ENCODE data around the gene MARCHF10. TPM values are rescaled to one million over a fixed set of nuclear protein-coding genes. Genes with fewer than 3 reads are reported as not detected.

MARCHF10 gene
- total RNA-seq, 1 donor from 2014 or later, result not detected

DNA sequence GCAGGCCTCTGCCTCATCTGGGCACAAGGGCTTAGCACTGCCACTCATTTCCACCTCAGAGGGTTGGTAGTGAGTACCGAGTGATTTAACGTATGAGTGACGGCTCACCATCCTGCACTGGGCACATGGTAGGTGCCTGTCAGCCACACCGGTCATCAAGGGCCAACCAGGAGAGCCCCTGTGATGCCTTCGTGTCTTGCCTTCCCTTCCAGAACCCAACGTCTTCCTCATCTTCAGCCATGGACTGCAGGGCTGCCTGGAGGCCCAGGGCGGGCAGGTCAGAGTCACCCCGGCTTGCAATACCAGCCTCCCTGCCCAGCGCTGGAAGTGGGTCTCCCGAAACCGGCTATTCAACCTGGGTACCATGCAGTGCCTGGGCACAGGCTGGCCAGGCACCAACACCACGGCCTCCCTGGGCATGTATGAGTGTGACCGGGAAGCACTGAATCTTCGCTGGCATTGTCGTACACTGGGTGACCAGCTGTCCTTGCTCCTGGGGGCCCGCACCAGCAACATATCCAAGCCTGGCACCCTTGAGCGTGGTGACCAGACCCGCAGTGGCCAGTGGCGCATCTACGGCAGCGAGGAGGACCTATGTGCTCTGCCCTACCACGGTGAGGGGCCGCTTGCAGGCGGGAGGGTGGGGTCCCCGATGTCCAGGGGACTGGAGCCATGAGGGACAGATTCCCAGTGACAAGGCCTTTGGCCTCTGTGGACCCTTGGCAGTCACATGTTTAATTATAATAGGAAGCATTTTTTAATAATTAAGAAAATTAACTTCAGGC is 143.6 kb downstream of the MARCHF10 start:
- intact Hi-C loops (cut with micrococcal nuclease), result no loop called here

DNA sequence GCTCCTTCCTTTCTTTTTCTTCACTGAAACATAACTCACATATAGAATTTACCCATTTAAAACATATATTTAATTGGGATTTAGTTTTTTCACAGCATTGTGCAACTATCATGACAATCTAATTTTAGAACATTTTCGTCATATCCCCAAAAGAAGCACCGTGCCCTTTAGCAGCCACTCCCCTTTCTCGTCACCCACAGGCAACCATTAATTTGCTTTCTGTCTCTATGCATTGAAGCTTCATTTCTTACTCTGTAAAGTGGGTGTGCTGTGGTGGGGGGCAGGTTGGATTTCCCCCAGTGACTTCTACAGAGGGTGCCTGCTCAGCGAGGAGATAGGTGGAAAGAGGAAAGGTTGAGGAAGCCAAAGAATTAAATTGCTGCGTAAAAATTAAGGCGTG is 144.8 kb downstream of the MARCHF10 start:
- intact Hi-C loops (cut with micrococcal nuclease), result no loop called here

DNA sequence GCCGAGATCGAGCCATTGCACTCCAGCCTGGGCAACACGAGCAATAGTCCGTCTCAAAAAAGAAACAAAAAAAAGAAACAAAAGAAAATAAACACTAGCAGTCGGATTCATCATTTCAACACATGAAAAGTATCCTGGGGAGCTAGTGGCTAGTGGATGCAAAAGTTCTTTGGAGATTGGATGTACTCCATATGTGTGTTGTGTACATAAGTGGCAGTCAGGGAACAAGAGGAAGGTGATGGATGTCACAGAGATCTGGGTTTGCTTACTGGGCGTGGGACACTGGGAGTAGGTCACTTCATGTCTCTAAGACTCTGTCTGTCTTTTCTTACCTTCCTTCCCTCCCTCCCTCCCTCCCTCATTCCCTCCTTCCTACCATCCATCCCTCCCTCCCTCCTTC is 145.3 kb downstream of the MARCHF10 start:
- intact Hi-C loops (cut with micrococcal nuclease), result no loop called here

DNA sequence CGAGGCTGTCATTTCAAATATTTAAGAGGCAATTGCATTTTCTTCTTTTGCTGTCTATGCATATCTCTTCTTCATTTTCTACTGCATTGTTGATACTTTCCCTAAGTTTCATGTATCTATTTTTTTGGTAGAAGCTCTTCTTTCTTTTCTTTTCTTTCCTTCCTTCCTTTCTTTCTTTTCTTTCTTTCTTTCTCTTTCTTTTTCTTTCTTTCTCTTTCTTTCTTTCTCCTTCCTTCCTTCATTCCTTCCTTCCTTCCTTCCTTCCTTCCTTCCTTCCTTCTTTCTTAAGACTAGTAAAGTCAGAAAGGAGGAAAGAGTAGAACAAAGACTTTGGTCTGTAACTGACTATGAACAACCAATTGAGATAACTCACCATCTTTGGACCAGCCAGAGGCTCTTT is 146.8 kb downstream of the MARCHF10 start:
- intact Hi-C loops (cut with micrococcal nuclease), result no loop called here

DNA sequence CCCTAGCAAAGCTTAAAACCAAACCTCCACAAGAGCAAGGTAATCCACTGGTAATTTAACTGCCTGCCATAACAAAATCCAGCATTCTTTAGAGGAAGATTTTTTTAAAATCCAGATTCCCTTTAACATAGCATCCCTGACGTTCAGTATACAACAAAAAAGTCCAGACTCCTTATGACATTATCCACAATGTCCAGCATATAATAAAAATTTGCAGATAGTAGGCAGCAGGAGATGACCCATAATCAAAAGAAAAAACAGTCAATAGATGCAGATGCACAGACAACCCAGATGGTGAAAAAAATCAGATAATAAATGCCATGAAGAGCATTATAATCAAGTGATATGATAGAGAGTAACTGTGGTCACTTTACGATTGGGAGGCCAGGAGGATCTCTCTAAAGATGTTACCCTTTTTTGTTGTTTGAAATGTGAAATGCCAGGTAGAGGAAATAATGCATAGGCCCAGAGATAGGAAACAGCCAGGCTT is 147.4 kb downstream of the MARCHF10 start:
- intact Hi-C loops (cut with micrococcal nuclease), result no loop called here

DNA sequence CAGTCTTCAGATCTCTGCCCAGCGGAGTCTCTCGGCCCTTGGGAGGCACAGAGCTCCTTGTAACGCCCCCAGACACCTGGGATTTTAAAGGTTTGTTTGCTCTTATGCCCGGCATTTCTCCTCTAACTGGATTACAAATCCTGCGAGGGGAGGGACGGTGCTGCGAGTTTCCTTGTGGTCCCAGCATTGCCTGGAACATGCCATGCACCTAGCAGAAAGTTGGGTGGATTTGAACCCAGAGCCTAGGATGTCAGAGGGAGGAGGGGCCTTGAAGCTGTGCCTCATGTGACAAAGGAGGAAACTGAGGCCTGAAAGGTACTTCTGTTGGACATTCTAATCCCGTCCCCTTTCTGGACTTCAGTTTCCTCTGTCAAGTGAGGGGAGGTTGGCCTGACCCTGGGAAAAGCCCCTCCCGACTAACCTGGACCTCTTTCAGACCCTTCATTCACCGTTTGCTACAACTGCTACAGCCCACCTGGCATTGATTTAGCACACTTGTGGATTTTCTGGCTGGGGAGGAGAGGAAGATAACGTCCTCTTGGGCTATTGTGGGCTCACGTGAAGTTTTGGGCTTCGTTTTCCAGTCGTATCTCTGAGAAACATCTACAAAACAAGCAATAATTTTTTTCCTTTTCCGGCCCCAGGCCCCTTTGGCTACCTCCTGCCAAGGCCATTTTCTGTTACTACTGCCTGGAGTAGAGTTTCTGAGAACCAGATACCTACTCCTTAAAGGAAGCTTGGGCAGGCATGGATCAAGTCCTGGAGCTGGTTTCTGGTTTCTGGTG is 149.8 kb downstream of the MARCHF10 start:
- intact Hi-C loops (cut with micrococcal nuclease), result no loop called here

DNA sequence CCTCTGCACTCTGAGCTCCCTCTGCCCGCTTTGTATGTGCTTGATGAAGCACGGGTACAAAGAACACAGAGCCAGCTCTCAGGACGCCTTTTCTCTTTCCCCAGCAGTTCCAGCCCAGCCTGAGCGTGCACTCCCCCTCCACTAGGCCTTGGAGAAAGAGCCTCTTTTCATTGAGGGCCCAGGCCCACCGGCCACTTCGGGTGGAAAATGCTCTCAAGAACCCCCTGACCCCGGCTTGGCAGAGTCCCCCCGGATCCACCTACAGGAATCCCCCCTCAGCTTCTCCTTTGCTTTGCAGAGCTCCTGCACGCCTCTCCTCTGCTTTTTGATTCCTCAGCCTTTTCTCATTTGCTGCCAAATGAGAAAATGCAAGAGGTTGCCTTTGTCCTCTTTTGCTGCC is 150.4 kb downstream of the MARCHF10 start:
- intact Hi-C loops (cut with micrococcal nuclease), result no loop called here

DNA sequence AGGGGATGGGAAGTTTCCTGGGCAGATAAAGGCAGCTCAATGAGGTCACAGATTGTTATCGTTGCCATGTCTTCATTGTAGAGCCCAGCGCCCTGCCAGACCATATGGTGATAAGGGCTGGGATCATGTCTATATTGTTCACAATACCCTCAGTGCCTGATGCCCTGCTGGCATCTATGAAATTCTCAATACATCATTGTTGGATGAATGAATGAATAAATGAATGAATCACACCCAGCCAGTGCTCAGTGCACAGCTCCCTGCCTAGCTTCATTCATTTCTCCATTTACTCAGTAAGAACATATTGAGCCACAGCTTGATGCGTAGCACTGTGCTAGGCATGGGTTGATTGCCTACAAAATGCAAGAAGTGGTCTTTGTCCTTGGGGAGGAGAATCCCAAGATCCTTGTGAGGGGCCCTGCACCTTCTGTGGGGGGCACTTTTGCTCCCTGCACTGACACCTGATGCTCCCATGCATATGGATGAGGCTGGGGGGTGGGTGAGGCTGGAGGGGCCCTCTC is 150.9 kb downstream of the MARCHF10 start:
- intact Hi-C loops (cut with micrococcal nuclease), result no loop called here

DNA sequence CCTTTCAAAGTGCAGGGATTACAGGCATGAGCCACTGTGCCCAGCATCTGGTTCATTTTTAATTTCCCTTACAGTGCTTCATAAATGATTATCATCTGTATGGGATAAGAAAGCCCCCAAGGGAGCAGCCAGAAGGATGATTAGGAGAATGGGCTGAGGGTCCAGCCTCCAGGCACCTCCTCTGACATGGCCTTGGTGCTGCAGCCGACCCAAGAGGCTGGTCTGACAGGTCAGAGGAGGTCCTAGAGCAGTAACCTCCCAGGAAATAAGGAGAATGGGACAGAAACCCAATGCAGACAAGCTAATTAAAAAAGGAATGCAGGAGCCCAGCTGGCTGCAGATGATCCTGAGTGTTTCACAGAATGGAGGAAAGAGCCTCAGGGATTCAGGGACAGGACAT is 151.7 kb downstream of the MARCHF10 start:
- intact Hi-C loops (cut with micrococcal nuclease), result no loop called here

DNA sequence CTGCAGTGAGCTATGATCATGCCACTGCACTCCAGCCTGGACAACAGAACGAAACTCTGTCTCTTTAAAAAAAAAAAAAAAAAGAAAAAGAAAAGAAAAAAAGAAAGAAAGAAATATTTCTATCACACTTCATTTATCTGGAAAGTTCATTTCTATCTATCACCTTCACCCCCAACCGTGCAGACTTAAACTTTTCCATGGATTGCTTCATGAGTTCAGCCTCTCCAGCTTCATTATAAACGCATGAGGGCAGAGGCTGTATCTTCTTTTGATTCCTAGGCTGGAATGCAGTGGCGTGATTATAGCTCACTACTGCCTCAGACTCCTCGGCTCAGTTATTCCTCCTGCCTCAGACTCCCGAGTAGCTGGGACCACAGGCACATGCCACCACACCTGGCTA is 152.5 kb downstream of the MARCHF10 start:
- intact Hi-C loops (cut with micrococcal nuclease), result no loop called here

DNA sequence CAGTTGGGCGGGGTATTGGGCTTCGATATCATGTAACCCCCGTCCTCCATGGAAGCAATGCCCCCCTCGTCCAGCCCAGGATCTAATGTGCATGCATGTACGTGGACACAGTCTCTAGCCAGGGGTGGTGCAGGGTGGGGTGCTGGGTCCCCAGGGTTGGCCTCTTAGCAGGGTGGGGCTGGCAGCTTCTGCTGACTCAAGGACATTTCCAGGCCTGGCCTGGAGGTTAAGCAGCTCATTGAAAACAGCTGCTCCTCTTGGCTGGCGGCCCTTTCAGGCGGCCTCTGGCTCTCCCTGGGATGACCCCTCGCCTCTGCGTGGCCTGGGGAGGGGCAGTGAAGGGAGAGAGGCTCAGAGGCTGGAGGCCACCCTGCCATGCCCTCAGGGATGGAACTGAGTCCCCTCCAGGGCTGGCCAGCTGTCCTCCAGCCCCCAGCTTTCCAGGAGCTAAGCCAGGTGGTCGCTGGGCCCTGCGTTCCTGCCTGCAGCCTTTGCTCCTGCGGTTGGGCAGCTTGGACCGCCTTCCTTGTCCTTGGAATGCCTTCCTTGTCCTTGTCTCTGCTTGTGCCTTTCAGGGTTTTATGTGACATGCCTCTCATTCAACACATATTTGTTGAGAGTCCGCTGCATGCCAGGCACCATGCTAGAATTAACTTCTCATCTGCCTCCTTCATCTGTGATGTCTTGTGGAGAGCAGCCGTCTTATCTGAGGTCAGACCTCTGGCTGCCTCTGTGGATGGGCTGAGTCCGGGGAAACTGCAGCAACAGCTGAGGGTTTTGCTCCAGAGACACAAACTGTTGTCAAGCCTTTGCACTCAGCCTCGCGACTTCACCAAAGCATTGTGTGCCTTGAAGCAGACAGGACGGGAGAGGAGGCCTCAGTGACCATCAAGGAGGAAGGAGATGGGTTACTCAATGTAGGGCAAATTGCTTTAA is 154.0 kb downstream of the MARCHF10 start:
- intact Hi-C loops (cut with micrococcal nuclease), result no loop called here

DNA sequence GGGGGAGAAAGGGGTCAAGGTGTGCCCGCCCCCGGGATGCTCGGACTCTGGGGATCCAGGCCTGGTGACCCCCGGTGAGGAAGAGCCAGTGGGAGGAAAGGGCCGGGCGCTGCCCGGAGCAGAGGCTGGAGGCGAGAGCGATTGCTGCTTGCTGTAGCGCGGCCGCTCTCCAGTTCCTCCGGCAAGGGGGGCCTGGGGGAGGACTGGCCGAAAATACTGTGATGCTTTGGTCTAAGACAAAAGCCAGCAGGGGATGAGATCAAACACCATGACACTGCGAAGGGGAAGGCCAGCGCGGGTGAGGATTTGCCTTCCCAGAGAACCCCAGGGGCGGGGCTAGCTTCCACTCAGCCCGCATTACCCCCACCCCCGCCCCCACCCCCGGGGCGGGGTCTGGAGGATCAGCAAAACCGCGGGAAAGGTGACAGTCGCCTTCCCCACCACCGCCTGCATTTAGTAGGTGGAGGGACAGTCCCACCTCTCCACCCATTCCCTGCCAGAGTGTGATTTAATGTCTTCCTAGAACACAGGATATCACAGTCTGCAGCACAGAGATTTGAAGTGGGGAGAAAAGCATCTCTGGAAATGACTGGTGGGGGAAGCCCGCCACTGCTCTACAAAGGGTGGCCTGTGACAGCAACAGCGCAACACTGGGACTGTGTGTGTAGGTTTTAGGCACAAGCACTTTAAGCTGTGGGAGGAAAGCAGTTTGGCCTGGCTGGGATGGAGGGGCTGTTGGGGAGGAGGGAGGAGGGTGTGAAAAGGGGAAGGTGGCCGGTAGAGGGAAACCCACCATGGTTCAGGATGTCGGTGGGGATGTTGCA is 154.9 kb downstream of the MARCHF10 start:
- intact Hi-C loops (cut with micrococcal nuclease), result no loop called here

DNA sequence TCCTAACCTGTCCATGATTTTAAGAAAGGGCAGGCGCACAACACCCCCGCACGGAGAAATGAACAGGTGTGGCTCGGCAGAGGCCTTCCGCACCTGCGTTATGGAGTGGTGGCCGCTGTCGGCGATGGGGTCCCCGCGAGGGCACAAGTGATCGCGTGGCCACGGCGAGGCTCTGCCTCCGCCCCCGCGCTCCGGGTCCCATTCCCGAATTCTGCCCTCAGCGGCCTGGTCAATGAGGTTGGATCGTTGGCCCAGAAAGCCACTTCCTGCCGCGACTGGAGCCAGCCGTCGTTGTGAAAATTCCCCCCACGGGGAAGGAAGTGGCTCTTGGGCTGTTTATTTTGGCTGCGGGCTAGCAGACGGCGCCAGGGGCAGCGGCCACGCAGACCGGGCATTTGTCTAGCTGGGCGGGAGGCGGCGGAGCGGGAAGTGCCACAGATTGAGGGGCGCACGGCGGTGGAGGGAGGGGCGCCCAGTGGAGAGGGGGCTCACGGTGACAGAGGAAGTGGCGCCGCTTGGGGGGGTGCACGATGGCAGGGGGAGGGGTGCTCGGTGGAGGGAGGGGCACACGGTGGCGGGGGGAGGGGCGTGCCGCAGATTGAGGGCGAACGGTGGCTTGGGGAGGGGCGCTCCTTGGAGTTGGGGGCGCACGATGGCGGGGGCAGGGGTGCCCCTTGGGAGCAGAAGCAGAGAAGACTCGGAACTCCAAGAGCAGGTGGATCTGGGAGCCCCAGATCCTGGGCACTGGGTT is 155.7 kb downstream of the MARCHF10 start:
- intact Hi-C loops (cut with micrococcal nuclease), result no loop called here

Other genes with a start within 250 kb of the MARCHF10 start
- 0.70 and 0.73 TPM in 2 replicates for gene MRC2, start 180.6 kb downstream of the MARCHF10 start, total RNA-seq
- 4.5 and 5.7 TPM in 2 replicates for gene TANC2, start 157.9 kb upstream of the MARCHF10 start, total RNA-seq